Stomach (tissue), 9 donors: ENCODE results near the gene VGF. TPM values are rescaled to one million over a fixed set of nuclear protein-coding genes. Genes with fewer than 3 reads are reported as not detected.

ENCODE experiments used
- DNase-seq, 2 donors: peaks; one replicate each; pipeline versions ENCODE4 v3.0.0 to v3.0.0-alpha.2; 2013 to 2019
- H3K27ac ChIP-seq, 5 donors: fragments of 200-600 bp in 4 of 5; sonication (generic) in 4 of 5; one replicate each; pipeline ENCODE4 v1.5.1; 2013 to 2019; ENCODE audit warnings: mild to moderate bottlenecking in 1 of 5, moderate library complexity in 1 of 5
- H3K27me3 ChIP-seq, 3 donors: fragments of 200-600 bp; sonication (generic); one replicate each; pipeline ENCODE4 v1.5.1; 2017 to 2019; ENCODE audit warnings: mixed run types in 1 of 3
- H3K36me3 ChIP-seq, 4 donors: fragments of 200-600 bp; sonication (generic); 1 replicate in 3 of 4; 2 replicates in 1 of 4; pipeline ENCODE4 v1.5.1; 2016 to 2019
- H3K4me1 ChIP-seq, 4 donors: fragments of 200-600 bp; sonication (generic); one replicate each; pipeline ENCODE4 v1.5.1; 2016 to 2019
- H3K4me3 ChIP-seq, 4 donors: fragments of 200-600 bp; sonication (generic) in 3 of 4; one replicate each; pipeline ENCODE4 v1.5.1; 2016 to 2019; ENCODE audit warnings: mild to moderate bottlenecking in 1 of 4
- H3K9me3 ChIP-seq, 4 donors: fragments of 200-600 bp; sonication (generic); one replicate each; pipeline ENCODE4 v1.5.1; 2016 to 2019
- CTCF ChIP-seq, 7 experiments: fragments of 450-650 bp in 4 of 7; fragments of 200-600 bp in 3 of 7; sonication (generic) in 3 of 7; IDR thresholded peaks; one replicate each; pipeline ENCODE4 v1.5.1; 2016 to 2019; ENCODE audit warnings: antibody characterized with exemption in 7 of 7, control low read depth in 2 of 7, mild to moderate bottlenecking in 1 of 7
- EP300 ChIP-seq: sonication (generic); formaldehyde crosslinking; IDR thresholded peaks from one replicate; pipeline ENCODE4 v1.6.1; 2017; ENCODE audit warnings: antibody characterized with exemption
- POLR2A ChIP-seq, 4 donors: fragments of 450-650 bp; IDR thresholded peaks; one replicate each; pipeline ENCODE4 v1.6.1; 2016; ENCODE audit warnings: antibody characterized with exemption in 4 of 4, control low read depth in 2 of 4, mild to moderate bottlenecking in 1 of 4, moderate library complexity in 1 of 4
- POLR2AphosphoS5 ChIP-seq, 3 donors: sonication (generic); formaldehyde crosslinking; IDR thresholded peaks; one replicate each; pipeline ENCODE4 v1.6.1; 2016; ENCODE audit warnings: antibody characterized with exemption in 3 of 3
- WGBS, 5 donors: extraction: QIAGEN DNeasy Blood & Tissue Kit in 3 of 5; methylation state at CpG; one replicate each; pipeline versions ENCODE4 v1.1.5 to v1.1.7; 2013 to 2018; 5-methylcytosine and 5-hydroxymethylcytosine counted together
- intact Hi-C: fragments of 100-400 bp; cut with DNase I; formaldehyde crosslinking; loops from one replicate; pipeline ENCODE4 v1.15.1; 2023; ENCODE audit warnings: low total_unique reads
- polyA plus RNA-seq, 3 donors: library from polyadenylated mRNA; stranded (reverse); fragments of 200-250 nt; gene quantifications; one replicate each; pipeline ENCODE4 v1.2.3, GENCODE V29; 2013
- total RNA-seq, 5 donors: library from RNA; depleted of rRNA; stranded (reverse); fragments of >200 nt; gene quantifications; one replicate each; pipeline versions ENCODE4 v1.1.0 to v1.2.3, GENCODE V29; 2014 to 2016
- donor health status: healthy with polysubstance abuse.
- donor health status: Bipolar disorder and iron deficiency.
- donor health status: healthy.

The VGF gene
- total and polyA plus RNA-seq, 8 donors: 0.15 to 5.8 (median 0.65) TPM; not detected in 4

- no peak for TF ChIP-seq CTCF (IDR thresholded peaks at IDR 0.05)
- TF ChIP-seq EP300: no peak
- TF ChIP-seq POLR2AphosphoS5 (IDR thresholded peaks at IDR 0.05): peak; percentile 53 to 92 (median 74)
- no peak for TF ChIP-seq POLR2A (IDR thresholded peaks at IDR 0.05)
These were observed 11.2 kb downstream of the VGF start, which contains the start of gene AP1S1 for GRCh38 chr7:101153969-101154692. Gene AP1S1 (plus strand): TSS chr7:101154476. CDS start chr7:101154515, 39 bp downstream.

GRCh38 chr7:101151908-101152651 is 13.3 kb downstream of the VGF start:
- peaks cover 10 to 26% (median 18%) of the 10 kb centered on the region in 4 donors for H3K4me1 ChIP-seq
- TF ChIP-seq POLR2A (IDR thresholded peaks at IDR 0.05) (no peak), CTCF (IDR thresholded peaks at IDR 0.05) (no peak), POLR2AphosphoS5 (IDR thresholded peaks at IDR 0.05) (no peak), EP300 (no peak)
- H3K27ac ChIP-seq: no peak overlapping the region
- WGBS, 5 donors: 55 to 82% (median 77%) methylated on average over 2 of the region's 2 CpGs
- H3K36me3 ChIP-seq: peaks cover 0 to 6% (median 3%) of the 10 kb centered on the region in 4 donors
- H3K9me3 ChIP-seq: no peaks in the 10 kb centered on the region
- H3K27me3 ChIP-seq: peaks cover 0 to 20% (median 0%) of the 10 kb centered on the region in 3 donors
- intact Hi-C loops: no loop called here
- no peak overlapping the region for H3K4me3 ChIP-seq
- DNase-seq: no peak

More at GRCh38 chr7:101153969-101154692, 11.2 kb downstream of the VGF start, which contains the start of gene AP1S1:
- peak within 1 kb of the TSS; percentile 90 to 96 (median 92) for H3K4me3 ChIP-seq
- intact Hi-C loops: no loop called here
- H3K9me3 ChIP-seq: no peaks in the 10 kb centered on the region
- peaks cover 10 to 27% (median 24%) of the 10 kb centered on the region in 4 donors for H3K36me3 ChIP-seq
- H3K27me3 ChIP-seq: peaks cover 0 to 14% (median 0%) of the 10 kb centered on the region in 3 donors
- peak; percentile 95 to 98 for DNase-seq
- peaks cover 10 to 26% (median 18%) of the 10 kb centered on the region in 4 donors for H3K4me1 ChIP-seq
- H3K27ac ChIP-seq: peak within 1 kb of the TSS; percentile 46 to 81 (median 69)
- WGBS, 5 donors: 3 to 4% (median 4%) methylated on average over 40 to 51 of the region's 51 CpGs

- 79 to 84% (median 79%) methylated on average over 4 of the region's 4 CpGs for WGBS, 5 donors
- intact Hi-C loops: loop anchor here (5.0 kb wide), 1 partner anchor 141 kb away; no protein-coding TSS in a partner anchor
- Histone ChIP-seq H3K4me3 (no peak overlapping the region), H3K27ac (no peak overlapping the region), H3K36me3 (peaks cover 0 to 9% (median 0%) of the 10 kb centered on the region in 4 donors), H3K4me1 (peaks cover 5 to 28% (median 21%) of the 10 kb centered on the region in 4 donors), H3K9me3 (no peaks in the 10 kb centered on the region), H3K27me3 (peaks cover 0 to 14% (median 0%) of the 10 kb centered on the region in 3 donors)
- TF ChIP-seq CTCF (IDR thresholded peaks at IDR 0.05): no peak
- TF ChIP-seq EP300: no peak
- no peak for TF ChIP-seq POLR2A (IDR thresholded peaks at IDR 0.05)
- no peak for TF ChIP-seq POLR2AphosphoS5 (IDR thresholded peaks at IDR 0.05)
- no peak for DNase-seq
These were observed 24.5 kb downstream of the VGF start for GRCh38 chr7:101140746-101141382.

- 24 to 44% (median 41%) methylated on average over 3 of the region's 3 CpGs for WGBS, 5 donors
- H3K9me3 ChIP-seq: no peaks in the 10 kb centered on the region
- peaks cover 5 to 28% (median 21%) of the 10 kb centered on the region in 4 donors for H3K4me1 ChIP-seq
- H3K27me3 ChIP-seq: peaks cover 0 to 19% (median 0%) of the 10 kb centered on the region in 3 donors
- H3K27ac ChIP-seq: no peak overlapping the region
- no peak for TF ChIP-seq CTCF (IDR thresholded peaks at IDR 0.05)
- TF ChIP-seq POLR2AphosphoS5 (IDR thresholded peaks at IDR 0.05): no peak
- TF ChIP-seq POLR2A (IDR thresholded peaks at IDR 0.05): no peak
- no peak for TF ChIP-seq EP300
- no peak for DNase-seq
- peaks cover 0 to 12% (median 0%) of the 10 kb centered on the region in 4 donors for H3K36me3 ChIP-seq
- intact Hi-C loops: loop anchor here (5.0 kb wide), 1 partner anchor 142 kb away; no protein-coding TSS in a partner anchor
- no peak overlapping the region for H3K4me3 ChIP-seq
These were observed 25.1 kb downstream of the VGF start for GRCh38 chr7:101140339-101140699.
